Placental pericyte (primary cell): ENCODE results near the gene TMEM119. TPM values are rescaled to one million over a fixed set of nuclear protein-coding genes. Genes with fewer than 3 reads are reported as not detected.

Source experiments
- total RNA-seq: library from RNA; depleted of rRNA; stranded (reverse); fragments of >200 nt; gene quantifications from 2 replicates; pipeline ENCODE4 v1.2.3, GENCODE V29; 2012

The TMEM119 gene, protein sequence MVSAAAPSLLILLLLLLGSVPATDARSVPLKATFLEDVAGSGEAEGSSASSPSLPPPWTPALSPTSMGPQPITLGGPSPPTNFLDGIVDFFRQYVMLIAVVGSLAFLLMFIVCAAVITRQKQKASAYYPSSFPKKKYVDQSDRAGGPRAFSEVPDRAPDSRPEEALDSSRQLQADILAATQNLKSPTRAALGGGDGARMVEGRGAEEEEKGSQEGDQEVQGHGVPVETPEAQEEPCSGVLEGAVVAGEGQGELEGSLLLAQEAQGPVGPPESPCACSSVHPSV
- 91.9 and 104 TPM in 2 replicates for total RNA-seq

DNA sequence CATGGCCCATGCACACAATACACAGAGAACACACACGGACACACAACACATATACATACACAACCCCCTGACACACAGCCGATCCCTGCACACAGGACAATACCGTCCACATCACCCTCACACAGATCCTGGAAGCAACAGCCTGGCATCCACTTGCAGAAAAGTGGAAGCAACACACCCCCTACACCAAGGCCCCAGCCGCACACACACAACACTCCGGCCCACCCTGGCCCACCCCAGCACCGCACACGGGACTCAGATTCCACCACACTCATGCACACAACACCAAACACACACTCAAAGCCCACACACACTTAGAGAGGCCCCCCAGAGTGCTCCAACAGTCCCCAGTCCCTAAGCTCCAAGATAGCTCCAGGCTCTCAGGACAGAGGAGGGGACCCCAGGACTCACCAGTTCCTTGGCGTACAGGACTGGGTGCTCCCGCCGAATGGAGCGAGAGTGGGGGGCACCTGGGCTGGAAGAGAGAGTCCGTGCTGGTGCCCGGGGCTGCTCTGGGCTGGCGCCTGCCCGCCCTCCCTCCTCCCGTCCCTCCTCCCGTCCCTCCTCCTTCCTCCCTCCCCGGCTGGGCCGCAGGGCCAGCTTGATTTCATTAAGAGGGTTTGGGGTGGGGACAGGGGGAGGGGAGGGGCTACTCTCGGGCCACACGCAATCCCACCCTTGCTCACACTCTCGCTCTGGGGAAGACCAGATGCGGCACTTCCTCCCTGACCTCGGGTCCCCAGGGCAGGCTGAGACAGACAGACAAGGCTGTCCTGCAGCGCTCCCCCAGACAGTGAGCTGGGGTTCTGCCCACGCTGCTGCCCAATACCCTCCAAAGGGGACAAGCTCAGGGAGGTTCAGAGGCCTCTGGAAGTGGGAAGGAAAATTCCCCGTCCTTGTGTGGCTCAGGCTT, at the start of gene TMEM119:
TSS of gene TMEM119 (minus strand) at position 526 of the 913 bp plus-strand sequence. CDS start 5,701 bp downstream, outside the sequence.

DNA sequence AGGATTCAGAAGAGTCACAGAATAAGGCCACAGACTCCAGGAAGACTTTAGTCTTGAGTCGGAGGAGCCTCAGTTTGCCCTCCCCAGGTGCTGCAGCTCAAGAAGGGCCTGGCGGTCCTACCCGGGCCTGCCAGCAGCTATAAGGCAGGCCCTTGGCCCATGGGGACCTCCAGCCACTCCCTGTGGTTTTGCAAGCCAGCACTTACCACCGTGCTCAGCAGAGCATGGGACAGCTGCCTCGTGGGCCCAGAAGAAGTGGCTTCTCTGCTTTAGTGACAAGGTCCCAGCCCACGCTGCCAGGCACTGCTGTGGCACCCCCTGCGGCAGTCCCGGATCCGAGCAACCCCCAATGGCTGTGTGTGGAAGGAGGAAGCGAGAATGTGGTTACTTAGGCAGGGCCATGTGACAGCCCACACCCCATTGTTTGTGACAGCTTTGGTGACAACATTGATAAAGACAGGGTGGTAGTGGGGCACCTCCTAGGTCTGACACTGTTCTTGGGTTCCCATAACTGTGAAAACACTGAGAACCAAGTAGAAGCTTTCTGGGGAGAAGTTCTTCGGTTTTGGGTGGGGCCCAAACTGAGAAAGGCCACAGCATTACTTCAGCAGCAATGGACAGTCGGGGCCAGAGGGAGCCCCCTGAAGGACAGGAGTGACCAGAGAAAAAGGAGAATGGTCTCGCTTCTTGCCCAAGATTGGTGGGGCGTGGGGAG, 35.8 kb upstream of the TMEM119 start, which contains the start of gene SELPLG:
TSS of gene SELPLG (minus strand) at position 361 of the 715 bp plus-strand sequence. CDS start 9,587 bp downstream, outside the sequence.

DNA sequence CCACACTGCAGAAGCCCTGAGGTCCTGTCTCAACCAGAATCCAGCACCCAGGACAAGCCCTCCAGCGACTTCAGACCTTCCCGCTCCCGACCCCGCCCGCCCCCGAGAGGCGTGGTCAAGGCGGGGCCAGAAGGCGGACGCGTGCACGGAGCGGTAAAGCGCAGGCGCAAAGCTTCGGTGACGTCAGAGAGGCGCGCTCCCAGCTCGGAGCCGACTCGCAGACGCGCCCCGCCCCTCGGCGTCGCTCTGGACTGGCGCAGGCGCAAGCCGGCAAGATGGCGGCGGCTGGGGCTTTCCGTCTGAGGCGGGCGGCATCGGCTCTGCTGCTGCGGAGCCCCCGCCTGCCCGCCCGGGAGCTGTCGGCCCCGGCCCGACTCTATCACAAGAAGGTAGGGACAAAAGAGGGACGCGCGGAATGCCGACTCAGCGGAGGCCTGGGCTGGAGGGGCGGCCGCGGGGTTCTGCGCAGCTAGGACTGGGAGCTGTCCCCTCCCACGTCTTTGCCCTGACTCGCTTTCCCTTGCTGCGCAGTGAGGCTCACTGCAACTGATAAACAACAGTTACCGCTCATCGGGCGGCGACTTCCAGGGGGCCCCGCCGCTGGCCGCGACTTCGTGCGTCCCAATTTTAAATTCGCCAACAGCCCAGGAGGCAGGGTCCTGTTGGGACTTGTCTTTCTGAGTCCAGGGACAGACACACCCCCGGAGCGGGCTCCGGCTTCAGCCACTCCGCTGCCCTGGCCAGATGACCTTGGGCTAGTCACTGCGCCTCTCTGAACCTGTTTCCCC, 35.3 kb downstream of the TMEM119 start, which contains the start of gene ISCU:
TSS of gene ISCU (plus strand) at position 249 of the 788 bp plus-strand sequence. CDS start at position 276, 27 bp downstream.

DNA sequence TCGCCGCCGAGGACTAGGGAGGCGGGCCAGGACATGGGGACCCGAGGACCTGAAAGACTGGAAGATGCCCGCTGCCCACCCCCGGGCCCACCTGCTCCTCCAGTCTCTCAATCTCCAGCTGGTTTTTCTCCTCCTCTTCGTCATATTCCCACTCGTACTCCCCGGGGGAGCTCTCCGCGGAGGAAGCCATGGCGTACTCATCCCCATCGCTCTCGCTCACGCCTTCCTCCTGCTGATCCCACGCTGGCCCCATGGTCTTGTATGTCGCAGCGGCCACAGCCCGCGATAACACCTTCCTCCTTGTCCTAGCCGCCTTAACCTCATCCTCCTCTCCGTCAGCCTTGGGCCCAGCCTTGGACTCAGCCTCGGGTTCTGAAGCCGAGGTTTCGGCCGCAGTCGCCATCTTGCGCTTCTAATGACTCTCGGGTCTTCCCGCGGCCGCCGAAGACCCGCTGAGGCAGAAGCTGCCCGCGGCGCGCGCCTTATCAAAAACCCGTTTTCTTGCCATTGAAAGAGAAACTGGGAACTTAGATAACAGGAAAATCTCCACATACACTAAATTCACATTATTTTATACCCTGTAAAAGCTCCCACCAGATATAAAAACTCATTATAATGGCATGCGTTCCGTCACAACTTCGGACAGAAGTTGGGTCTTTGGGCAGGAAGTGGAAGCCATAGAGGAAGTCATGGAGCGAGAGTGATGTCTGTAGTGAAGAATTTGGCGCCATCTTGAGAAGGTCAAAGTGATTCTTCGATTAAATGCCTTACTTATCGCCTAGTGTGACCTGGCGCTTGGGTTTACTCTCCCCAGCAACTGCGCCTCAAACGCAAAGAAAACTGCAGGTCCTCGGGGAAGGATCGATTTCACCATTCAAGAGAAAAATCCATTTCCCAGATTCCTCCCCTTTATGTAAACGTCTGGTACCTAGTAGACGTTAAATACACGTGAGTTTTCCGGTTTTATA, 36.8 kb downstream of the TMEM119 start, which contains the start of gene SART3:
TSS of gene SART3 (minus strand) at position 422 of the 968 bp plus-strand sequence. CDS start at position 403, 19 bp downstream.

Other genes with a start within 250 kb of the TMEM119 start
- gene FICD, start 82.8 kb downstream of the TMEM119 start, total RNA-seq: 18.2 and 114 TPM in 2 replicates
- 51.3 and 84.7 TPM in 2 replicates for gene SART3, start 36.9 kb downstream of the TMEM119 start, total RNA-seq
- 72.4 and 181 TPM in 2 replicates for gene ISCU, start 35.5 kb downstream of the TMEM119 start, total RNA-seq
- 1.3 and 2.1 TPM in 2 replicates for gene SELPLG, start 35.8 kb upstream of the TMEM119 start, total RNA-seq
- 169 and 330 TPM in 2 replicates for gene CORO1C, start 133.4 kb upstream of the TMEM119 start, total RNA-seq